Bone marrow (tissue), 2 donors: ENCODE data around the gene GNA14.
"Not testable (repeated sequence)": the region's sequence is repeated elsewhere in the genome, so short reads cannot be mapped to it uniquely, and the experiment has no call there.

Experiments used
- DNase-seq, 2 donors: peaks; one replicate each; lab custom pipeline; 2025; lab: John Stamatoyannopoulos, UW

Gene GNA14

GRCh38 chr9:77449240-77450084 lies 198.7 kb downstream of the GNA14 start:
- DNase-seq: no peak

GRCh38 chr9:77447646-77448045 lies 200.5 kb downstream of the GNA14 start:
- DNase-seq: no peak

GRCh38 chr9:77442436-77442835 lies 205.7 kb downstream of the GNA14 start:
- DNase-seq: no peak

GRCh38 chr9:77441124-77441523 lies 207.0 kb downstream of the GNA14 start:
- DNase-seq: not testable (repeated sequence)

GRCh38 chr9:77440057-77440456 lies 208.1 kb downstream of the GNA14 start:
- DNase-seq: no peak

GRCh38 chr9:77438653-77439052 lies 209.5 kb downstream of the GNA14 start:
- DNase-seq: no peak

- no peak for DNase-seq
Measured at GRCh38 chr9:77435688-77436087, 212.4 kb downstream of the GNA14 start.

GRCh38 chr9:77435277-77435676 lies 212.8 kb downstream of the GNA14 start:
- no peak for DNase-seq

GRCh38 chr9:77433675-77434445 lies 214.3 kb downstream of the GNA14 start:
- peak in 1 of 2 donors; percentile 32 for DNase-seq

GRCh38 chr9:77432053-77432452 lies 216.1 kb downstream of the GNA14 start:
- no peak for DNase-seq

GRCh38 chr9:77429928-77430327 lies 218.2 kb downstream of the GNA14 start:
- DNase-seq: no peak

GRCh38 chr9:77427256-77427927 lies 220.7 kb downstream of the GNA14 start:
- no peak for DNase-seq

GRCh38 chr9:77426712-77427111 lies 221.4 kb downstream of the GNA14 start:
- DNase-seq: no peak

GRCh38 chr9:77424993-77425392 lies 223.1 kb downstream of the GNA14 start:
- DNase-seq: no peak

GRCh38 chr9:77423841-77424240 lies 224.3 kb downstream of the GNA14 start:
- no peak for DNase-seq

- no peak for DNase-seq
Measured at GRCh38 chr9:77422969-77423368, 225.2 kb downstream of the GNA14 start.

- DNase-seq: no peak
Measured at GRCh38 chr9:77421506-77422265, 226.4 kb downstream of the GNA14 start.

- DNase-seq: no peak
Measured at GRCh38 chr9:77420641-77421040, 227.5 kb downstream of the GNA14 start.

GRCh38 chr9:77418226-77418625 lies 229.9 kb downstream of the GNA14 start:
- no peak for DNase-seq

GRCh38 chr9:77417566-77417965 lies 230.6 kb downstream of the GNA14 start:
- no peak for DNase-seq

- DNase-seq: not testable (repeated sequence)
Measured at GRCh38 chr9:77408521-77408920, 239.6 kb downstream of the GNA14 start.

GRCh38 chr9:77403239-77403638 lies 244.9 kb downstream of the GNA14 start:
- DNase-seq: no peak
